Nephron (organoid): ENCODE results near the gene SLC8A2.

ENCODE experiments used
- H3K27ac Mint-ChIP-seq, 3 experiments: 2 replicates each; pipeline ENCODE4 v1.8.0; 2020; ENCODE audit warnings: mixed read lengths in 3 of 3, mild to moderate bottlenecking in 2 of 3, moderate library complexity in 1 of 3
- H3K27me3 Mint-ChIP-seq: 2 replicates; pipeline ENCODE4 v1.8.0; 2021; ENCODE audit warnings: low read depth, mild to moderate bottlenecking, moderate library complexity, mixed read lengths
- H3K36me3 Mint-ChIP-seq: 2 replicates; pipeline ENCODE4 v1.8.0; 2020; ENCODE audit warnings: low read depth, mixed read lengths
- H3K4me1 Mint-ChIP-seq: 2 replicates; pipeline ENCODE4 v1.8.0; 2020; ENCODE audit warnings: mixed read lengths
- H3K4me3 Mint-ChIP-seq, 3 experiments: 2 replicates each; pipeline ENCODE4 v1.8.0; 2020; ENCODE audit warnings: mild to moderate bottlenecking in 3 of 3, mixed read lengths in 3 of 3, moderate library complexity in 2 of 3
- H3K9me3 Mint-ChIP-seq: 2 replicates; pipeline ENCODE4 v1.8.0; 2020; ENCODE audit warnings: mixed read lengths
- TF ChIP-seq, protein P1 (sequence below), 3 experiments: fragments of 200-600 bp; sonication (generic); IDR thresholded peaks; one replicate each; pipeline ENCODE4 v1.5.0; 2021; ENCODE audit warnings: antibody characterized with exemption in 3 of 3; ENCODE audit not compliant: unreplicated experiment in 3 of 3

SLC8A2 gene, protein sequence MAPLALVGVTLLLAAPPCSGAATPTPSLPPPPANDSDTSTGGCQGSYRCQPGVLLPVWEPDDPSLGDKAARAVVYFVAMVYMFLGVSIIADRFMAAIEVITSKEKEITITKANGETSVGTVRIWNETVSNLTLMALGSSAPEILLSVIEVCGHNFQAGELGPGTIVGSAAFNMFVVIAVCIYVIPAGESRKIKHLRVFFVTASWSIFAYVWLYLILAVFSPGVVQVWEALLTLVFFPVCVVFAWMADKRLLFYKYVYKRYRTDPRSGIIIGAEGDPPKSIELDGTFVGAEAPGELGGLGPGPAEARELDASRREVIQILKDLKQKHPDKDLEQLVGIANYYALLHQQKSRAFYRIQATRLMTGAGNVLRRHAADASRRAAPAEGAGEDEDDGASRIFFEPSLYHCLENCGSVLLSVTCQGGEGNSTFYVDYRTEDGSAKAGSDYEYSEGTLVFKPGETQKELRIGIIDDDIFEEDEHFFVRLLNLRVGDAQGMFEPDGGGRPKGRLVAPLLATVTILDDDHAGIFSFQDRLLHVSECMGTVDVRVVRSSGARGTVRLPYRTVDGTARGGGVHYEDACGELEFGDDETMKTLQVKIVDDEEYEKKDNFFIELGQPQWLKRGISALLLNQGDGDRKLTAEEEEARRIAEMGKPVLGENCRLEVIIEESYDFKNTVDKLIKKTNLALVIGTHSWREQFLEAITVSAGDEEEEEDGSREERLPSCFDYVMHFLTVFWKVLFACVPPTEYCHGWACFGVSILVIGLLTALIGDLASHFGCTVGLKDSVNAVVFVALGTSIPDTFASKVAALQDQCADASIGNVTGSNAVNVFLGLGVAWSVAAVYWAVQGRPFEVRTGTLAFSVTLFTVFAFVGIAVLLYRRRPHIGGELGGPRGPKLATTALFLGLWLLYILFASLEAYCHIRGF

DNA sequence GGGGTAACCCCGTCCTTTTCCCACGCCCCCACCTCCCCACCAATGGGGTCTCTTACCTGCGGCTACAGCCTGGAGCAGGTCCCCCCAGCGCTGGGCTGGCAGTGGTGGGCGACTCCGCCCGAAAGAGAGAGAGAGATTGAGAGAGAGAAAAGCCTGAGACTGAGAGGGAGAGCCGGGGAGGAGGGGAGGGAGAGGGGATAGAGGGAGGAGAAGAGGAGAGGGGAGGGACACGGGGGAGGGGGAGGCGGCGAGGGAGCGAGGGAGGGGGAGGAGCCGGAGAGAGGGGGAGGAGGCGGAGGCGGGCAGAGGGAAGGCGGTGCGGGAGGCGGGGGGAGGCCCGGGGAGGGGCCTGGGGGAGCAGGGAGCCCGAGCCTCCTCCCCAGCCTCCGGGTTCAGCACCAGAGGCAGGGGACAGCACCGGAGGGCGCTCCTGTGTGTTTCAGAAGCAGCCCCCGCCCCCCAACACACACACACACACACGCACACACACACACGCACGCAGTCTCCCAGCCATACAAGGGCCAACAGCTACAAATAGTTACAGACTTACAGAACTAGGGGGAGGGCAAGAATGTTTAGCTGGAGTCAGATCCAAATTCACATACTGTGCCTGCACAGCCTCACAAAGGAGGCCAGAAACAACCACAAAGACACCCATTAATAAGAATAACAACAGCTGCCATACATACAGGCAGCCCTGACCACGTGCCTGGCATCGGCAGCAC lies at the start of gene SLC8A2:
Gene SLC8A2 (minus strand): TSS at position 161 of the 725 bp plus-strand sequence. CDS start 5,490 bp downstream, outside the sequence.
- peaks cover 3% of the 10 kb centered on the region for H3K36me3 Mint-ChIP-seq
- H3K4me3 Mint-ChIP-seq: peak within 1 kb of the TSS; percentile 72 to 78 (median 76)
- H3K9me3 Mint-ChIP-seq: no peaks in the 10 kb centered on the region
- peaks cover 69% of the 10 kb centered on the region for H3K27me3 Mint-ChIP-seq
- no peak within 1 kb of the TSS for H3K27ac Mint-ChIP-seq
- TF ChIP-seq, protein P1, sequence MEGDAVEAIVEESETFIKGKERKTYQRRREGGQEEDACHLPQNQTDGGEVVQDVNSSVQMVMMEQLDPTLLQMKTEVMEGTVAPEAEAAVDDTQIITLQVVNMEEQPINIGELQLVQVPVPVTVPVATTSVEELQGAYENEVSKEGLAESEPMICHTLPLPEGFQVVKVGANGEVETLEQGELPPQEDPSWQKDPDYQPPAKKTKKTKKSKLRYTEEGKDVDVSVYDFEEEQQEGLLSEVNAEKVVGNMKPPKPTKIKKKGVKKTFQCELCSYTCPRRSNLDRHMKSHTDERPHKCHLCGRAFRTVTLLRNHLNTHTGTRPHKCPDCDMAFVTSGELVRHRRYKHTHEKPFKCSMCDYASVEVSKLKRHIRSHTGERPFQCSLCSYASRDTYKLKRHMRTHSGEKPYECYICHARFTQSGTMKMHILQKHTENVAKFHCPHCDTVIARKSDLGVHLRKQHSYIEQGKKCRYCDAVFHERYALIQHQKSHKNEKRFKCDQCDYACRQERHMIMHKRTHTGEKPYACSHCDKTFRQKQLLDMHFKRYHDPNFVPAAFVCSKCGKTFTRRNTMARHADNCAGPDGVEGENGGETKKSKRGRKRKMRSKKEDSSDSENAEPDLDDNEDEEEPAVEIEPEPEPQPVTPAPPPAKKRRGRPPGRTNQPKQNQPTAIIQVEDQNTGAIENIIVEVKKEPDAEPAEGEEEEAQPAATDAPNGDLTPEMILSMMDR (IDR thresholded peaks at IDR 0.05; ENCODE audit: unreplicated experiment in 3 of 3): no peak
- H3K4me1 Mint-ChIP-seq: peaks cover 10% of the 10 kb centered on the region

DNA sequence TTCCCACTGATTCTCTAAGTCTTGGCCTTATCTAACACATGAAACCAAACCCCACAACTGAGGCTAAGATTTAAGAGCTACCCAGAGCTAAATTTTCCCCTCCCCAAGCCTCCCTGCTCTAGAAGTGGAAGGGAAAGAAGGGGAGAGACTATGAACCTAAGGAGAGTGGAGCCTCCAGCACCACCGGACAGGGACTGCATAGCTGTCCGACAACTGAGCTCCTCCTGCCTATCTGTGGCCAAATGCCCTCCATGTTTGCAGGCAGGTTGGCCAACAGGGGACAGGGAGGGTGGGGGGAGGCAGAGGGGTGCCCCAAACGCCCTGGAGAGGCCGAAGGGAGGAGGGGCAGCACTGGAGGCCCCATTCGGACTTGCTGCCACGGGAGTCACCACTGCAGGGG lies 49.1 kb upstream of the SLC8A2 start:
- Mint-ChIP-seq H3K9me3 (no peaks in the 10 kb centered on the region), H3K27me3 (peaks cover 44% of the 10 kb centered on the region), H3K4me3 (no peak overlapping the region), H3K4me1 (no peaks in the 10 kb centered on the region), H3K27ac (no peak overlapping the region), H3K36me3 (no peaks in the 10 kb centered on the region)
- TF ChIP-seq, protein P1 (IDR thresholded peaks at IDR 0.05; ENCODE audit: unreplicated experiment in 3 of 3): no peak

DNA sequence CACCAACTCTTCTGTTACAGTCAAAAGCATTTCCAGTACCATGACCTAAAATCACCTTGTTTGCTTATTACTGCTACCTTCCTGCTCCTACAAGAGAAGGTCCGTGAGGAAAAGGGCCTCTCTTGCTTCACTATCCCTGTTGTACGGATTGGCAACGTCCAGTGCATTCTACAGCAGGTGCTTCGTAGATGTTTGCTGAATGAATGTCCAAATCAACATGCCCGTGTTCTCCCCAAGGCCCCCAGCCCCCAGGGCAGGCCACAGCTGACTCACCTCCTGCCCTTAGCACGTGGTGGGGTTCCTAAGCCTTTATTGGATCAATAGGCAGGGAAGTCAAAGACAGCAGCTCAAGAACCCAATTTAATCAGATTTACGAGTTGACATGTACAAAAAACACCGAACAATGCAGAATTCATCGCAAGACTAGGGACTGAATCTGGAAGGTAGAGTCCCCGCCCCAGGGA lies 48.7 kb upstream of the SLC8A2 start:
- Mint-ChIP-seq H3K36me3 (no peaks in the 10 kb centered on the region), H3K27ac (no peak overlapping the region), H3K4me1 (peaks cover 2% of the 10 kb centered on the region), H3K9me3 (no peaks in the 10 kb centered on the region), H3K27me3 (peaks cover 44% of the 10 kb centered on the region), H3K4me3 (no peak overlapping the region)
- TF ChIP-seq, protein P1 (IDR thresholded peaks at IDR 0.05; ENCODE audit: unreplicated experiment in 3 of 3): no peak

DNA sequence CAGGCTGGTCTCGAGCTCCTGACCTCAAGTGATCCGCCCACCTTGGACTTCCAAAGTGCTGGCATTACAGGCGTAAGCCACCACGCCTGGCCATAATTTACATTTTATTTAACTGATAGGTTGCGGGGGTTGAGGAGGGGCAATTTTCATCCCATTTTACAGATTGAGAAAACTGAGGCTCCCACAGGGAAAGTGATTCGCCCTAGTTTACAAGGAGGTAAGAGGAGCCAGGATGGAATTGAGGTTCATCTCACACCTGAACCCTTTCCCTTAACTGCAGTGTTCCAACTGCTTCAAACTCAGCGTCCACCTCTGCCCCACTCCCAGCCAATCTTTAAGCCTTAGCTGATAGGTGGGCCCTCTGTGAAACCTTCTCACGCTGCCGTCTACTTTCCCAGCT lies 47.2 kb upstream of the SLC8A2 start:
- no peak overlapping the region for H3K27ac Mint-ChIP-seq
- H3K4me1 Mint-ChIP-seq: peaks cover 16% of the 10 kb centered on the region
- H3K9me3 Mint-ChIP-seq: no peaks in the 10 kb centered on the region
- H3K36me3 Mint-ChIP-seq: no peaks in the 10 kb centered on the region
- H3K4me3 Mint-ChIP-seq: no peak overlapping the region
- peaks cover 42% of the 10 kb centered on the region for H3K27me3 Mint-ChIP-seq
- TF ChIP-seq, protein P1 (IDR thresholded peaks at IDR 0.05; ENCODE audit: unreplicated experiment in 3 of 3): no peak

DNA sequence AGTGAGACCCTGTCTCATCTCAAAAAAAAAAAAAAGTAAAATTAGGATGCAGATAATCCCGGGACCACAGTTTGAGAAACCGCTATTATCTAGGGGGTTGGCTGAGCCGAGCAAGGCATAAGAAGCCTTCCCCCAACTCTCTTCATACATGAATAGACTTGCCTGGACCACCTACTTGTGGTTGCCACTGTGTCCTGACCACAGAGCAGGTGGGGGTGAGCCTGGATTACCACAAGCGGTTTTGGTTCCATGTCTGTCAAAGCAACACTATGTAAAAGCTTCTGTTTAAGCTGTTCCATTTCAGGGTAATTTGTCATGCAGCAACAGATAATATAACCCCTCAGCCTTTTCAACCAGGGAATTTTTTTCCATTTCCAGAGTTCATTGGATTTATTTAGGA lies 46.4 kb upstream of the SLC8A2 start:
- Mint-ChIP-seq H3K4me1 (peaks cover 24% of the 10 kb centered on the region), H3K4me3 (no peak overlapping the region), H3K9me3 (no peaks in the 10 kb centered on the region), H3K27me3 (peaks cover 36% of the 10 kb centered on the region), H3K27ac (no peak overlapping the region), H3K36me3 (no peaks in the 10 kb centered on the region)
- TF ChIP-seq, protein P1 (IDR thresholded peaks at IDR 0.05; ENCODE audit: unreplicated experiment in 3 of 3): no peak
